RKO (cell line): Measurements from ENCODE around the gene AASDH.
"Not testable (repeated sequence)": the region's sequence is repeated elsewhere in the genome, so short reads cannot be mapped to it uniquely, and the experiment has no call there.

ENCODE experiments used
- DNase-seq: peaks from one replicate; pipeline ENCODE4 v3.0.0-alpha.2; 2016; ENCODE audit warnings: low spot score

The AASDH gene

GRCh38 chr4:56400560-56400959 is 13.3 kb upstream of the AASDH start:
- no peak for DNase-seq

- DNase-seq = no peak
These were observed 4.0 kb upstream of the AASDH start for GRCh38 chr4:56391270-56391669.

GRCh38 chr4:56389558-56389957 is 2.3 kb upstream of the AASDH start:
- DNase-seq = no peak

GRCh38 chr4:56388306-56388705 is 1.0 kb upstream of the AASDH start:
- DNase-seq = peak; percentile 21

- DNase-seq = no peak
These were observed 1.2 kb downstream of the AASDH start for GRCh38 chr4:56386091-56386490.

GRCh38 chr4:56375458-56375857 is 11.8 kb downstream of the AASDH start:
- DNase-seq = no peak

GRCh38 chr4:56374956-56375355 is 12.3 kb downstream of the AASDH start:
- no peak for DNase-seq

GRCh38 chr4:56372774-56373173 is 14.5 kb downstream of the AASDH start:
- DNase-seq = peak; percentile 20

GRCh38 chr4:56371426-56372220 is 15.7 kb downstream of the AASDH start:
- no peak for DNase-seq

GRCh38 chr4:56370377-56370776 is 16.9 kb downstream of the AASDH start:
- no peak for DNase-seq

- not testable (repeated sequence) for DNase-seq
These were observed 24.3 kb downstream of the AASDH start for GRCh38 chr4:56362981-56363380.

GRCh38 chr4:56360071-56360470 is 27.2 kb downstream of the AASDH start:
- no peak for DNase-seq

- DNase-seq = no peak
These were observed 30.6 kb downstream of the AASDH start for GRCh38 chr4:56356650-56357049.

- DNase-seq = no peak
These were observed 38.7 kb downstream of the AASDH start for GRCh38 chr4:56348576-56348975.

- DNase-seq = no peak
These were observed 41.8 kb downstream of the AASDH start for GRCh38 chr4:56345458-56345857.

GRCh38 chr4:56342746-56343145 is 44.5 kb downstream of the AASDH start:
- no peak for DNase-seq

- DNase-seq = no peak
These were observed 56.6 kb downstream of the AASDH start for GRCh38 chr4:56330691-56331090.

- DNase-seq = no peak
These were observed 60.9 kb downstream of the AASDH start for GRCh38 chr4:56326363-56326762.

GRCh38 chr4:56324011-56324610 is 63.2 kb downstream of the AASDH start:
- no peak for DNase-seq

GRCh38 chr4:56323327-56323726 is 64.0 kb downstream of the AASDH start:
- DNase-seq = no peak

- DNase-seq = no peak
These were observed 66.0 kb downstream of the AASDH start for GRCh38 chr4:56321251-56321650.

GRCh38 chr4:56320293-56320692 is 67.0 kb downstream of the AASDH start:
- peak; percentile 24 for DNase-seq

- DNase-seq = no peak
These were observed 68.7 kb downstream of the AASDH start for GRCh38 chr4:56318555-56318954.

- no peak for DNase-seq
These were observed 69.5 kb downstream of the AASDH start for GRCh38 chr4:56317749-56318148.
